GM21515 (cell line): ENCODE results near the gene THRB.

Experiments used
- ATAC-seq: cut with Tn5 transposase; IDR thresholded peaks from one replicate; pipeline ENCODE4 v1.9.1; 2021; ENCODE audit not compliant: unreplicated experiment

Gene THRB

GRCh38 chr3:24490151-24490550 lies 4.5 kb downstream of the THRB start:
- ATAC-seq = no peak

DNA sequence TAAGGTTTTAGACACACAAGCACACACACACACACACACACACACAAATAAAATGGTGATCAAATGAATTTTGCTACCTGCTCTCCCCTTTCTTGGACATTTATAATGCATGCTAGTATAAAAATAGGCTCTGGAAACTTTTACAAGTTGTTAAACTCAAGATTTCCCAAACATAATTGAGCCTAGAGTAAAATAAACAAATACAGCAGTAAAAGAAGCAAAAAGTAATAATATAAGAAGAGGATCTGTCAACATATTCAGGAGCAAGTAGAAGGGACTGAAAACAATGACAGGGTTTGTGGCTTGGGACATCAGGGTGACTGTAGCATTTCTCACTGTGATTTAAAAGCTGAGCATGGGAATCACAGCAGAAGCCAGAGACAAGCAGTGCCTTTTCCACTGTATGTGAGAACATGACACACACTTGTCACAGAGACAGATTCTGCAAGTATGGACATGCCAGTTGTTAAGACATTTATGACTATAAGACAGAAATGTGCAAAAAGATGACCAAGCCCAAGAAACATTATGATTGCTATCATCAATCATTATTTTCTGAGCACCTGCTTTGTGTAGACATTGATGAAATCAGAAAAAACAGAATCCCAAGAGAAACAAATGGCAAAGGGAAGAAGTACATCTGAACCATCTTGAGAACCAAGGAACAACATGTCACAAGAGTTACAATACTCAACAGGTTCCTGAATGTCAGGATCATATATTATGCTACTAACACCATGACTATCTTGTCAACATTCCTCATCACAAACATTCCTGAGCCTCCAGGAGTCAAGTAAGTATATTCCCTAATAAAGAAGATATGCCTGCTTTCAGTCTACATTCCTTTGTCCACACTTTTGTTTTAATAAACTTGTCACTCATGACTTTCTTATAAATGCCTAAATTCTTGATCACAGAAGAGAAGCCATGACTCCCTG lies 7.1 kb downstream of the THRB start:
- ATAC-seq = no peak

DNA sequence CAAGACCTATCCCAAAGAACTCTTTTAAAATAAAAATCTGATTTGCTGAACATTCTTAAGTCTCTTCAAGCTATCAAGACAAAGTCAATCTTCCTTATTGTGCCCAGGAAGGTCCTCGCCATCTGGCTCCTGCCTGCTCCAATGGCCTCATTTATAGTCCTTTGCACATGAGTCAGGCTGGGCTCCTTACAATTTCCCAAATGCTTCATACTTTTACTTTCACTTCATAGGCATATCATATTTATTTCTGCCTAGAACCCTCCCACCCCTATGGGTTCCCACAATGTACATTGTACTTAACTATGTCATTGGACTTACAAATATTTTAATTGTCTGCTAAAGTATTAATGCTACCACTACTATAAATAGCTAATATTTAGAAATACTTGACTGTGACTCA lies 9.1 kb downstream of the THRB start:
- no peak for ATAC-seq

- no peak for ATAC-seq
Observed at GRCh38 chr3:24483873-24484272, 10.8 kb downstream of the THRB start.

- no peak for ATAC-seq
Observed at GRCh38 chr3:24482096-24482705, 12.4 kb downstream of the THRB start.

- ATAC-seq = no peak
Observed at GRCh38 chr3:24481193-24481592, 13.5 kb downstream of the THRB start.

- no peak for ATAC-seq
Observed at GRCh38 chr3:24480497-24480896, 14.2 kb downstream of the THRB start.

GRCh38 chr3:24479816-24480215 lies 14.8 kb downstream of the THRB start:
- ATAC-seq = no peak

GRCh38 chr3:24476871-24477656 lies 17.6 kb downstream of the THRB start:
- ATAC-seq = no peak

DNA sequence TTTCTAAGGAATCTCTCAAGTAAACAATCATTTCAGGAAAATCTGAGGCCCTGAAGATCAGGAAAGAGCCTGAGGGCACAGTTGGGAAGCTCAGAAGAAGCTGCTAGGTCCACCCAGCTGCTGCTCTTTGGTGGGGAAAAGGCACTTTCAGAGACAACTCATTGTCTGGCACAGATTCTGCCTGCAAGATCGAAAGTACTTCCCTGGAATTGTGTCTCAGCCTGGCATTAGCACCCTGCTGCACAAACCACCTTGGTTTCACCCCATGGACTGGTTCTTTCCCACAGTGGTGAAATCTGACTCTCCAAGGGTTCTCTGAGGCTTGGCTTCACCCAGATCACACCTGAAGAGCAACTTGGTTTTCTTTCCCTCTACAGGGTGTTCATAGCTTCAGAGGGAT lies 18.7 kb downstream of the THRB start:
- ATAC-seq = no peak

- no peak for ATAC-seq
Observed at GRCh38 chr3:24474862-24475261, 19.8 kb downstream of the THRB start.

DNA sequence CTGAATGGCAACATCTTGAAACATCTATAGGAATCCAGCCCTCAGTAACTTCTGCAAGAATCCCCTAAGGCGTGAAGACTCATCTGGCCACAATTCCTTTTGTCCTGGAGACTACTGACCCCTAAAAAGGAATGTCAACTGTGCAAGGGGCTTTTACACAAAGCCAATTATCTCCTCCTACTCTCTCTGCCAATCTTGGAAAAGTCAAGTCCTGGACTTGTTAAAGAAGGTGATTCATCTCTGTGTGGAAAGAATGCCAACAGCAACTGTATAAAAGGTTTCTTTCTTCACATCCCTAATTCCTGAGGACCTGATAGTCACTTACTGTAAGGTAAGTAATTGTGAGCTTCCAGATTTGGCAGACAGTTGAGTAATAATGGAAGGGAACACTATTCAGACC lies 22.3 kb downstream of the THRB start:
- ATAC-seq = no peak

GRCh38 chr3:24471486-24471885 lies 23.2 kb downstream of the THRB start:
- no peak for ATAC-seq

DNA sequence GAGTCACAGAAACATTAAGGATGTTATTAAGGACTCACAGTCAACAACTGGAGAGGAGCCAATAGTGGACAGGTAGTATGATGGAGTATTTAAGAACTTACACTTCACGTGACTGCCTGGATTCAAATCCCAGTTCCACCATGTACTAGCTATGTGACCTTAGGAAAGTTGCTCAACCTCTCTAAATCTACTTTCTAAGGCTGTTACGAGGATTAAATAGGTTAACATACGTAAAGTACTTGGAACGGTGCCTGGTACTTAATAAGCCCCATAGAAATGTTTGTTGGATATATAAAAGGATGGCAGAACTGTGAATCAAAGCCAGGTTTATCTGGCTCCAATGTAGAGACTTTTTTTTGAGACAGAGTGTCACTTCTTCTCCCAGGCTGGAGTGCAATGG lies 24.4 kb downstream of the THRB start:
- no peak for ATAC-seq

GRCh38 chr3:24464389-24464788 lies 30.3 kb downstream of the THRB start:
- no peak for ATAC-seq

DNA sequence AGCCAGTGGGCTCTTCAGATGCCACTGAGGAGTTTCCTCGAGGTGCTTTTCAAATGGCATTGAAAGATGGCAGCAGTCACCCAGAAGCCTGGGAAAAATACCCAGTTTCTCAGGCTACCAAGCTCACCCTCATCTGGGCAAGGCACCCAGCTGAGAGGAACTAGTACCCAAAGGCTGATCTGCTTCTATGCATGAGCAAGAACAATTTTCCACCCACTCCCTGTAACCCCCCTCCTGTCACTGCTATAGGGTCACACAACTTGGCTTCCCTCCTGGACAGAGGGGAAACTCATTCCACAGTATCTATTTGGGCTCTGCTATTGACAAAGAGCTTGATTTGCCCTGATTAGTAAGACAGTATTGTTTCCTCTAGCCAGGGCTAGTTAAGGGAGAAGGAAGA lies 31.9 kb downstream of the THRB start:
- ATAC-seq = no peak

DNA sequence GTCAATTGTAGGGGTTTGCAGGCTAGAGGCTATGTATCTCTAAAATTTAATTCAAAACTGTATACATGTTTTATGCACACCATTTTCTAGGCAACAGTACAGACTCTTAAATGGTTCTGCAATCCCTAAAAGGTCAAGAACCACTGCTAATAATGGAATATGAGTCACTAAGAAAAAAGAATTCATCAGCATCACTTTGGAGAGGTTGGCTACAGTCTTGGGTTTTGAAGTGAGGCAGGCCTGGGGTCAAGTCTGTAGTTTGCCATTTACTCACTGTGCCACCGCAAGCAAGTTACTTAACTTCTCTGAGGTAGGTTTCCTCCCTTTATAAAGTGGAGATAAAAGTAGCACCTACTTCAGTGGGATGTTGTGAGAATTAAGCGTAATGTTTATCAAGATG lies 33.7 kb downstream of the THRB start:
- ATAC-seq = no peak

- ATAC-seq = no peak
Observed at GRCh38 chr3:24457719-24458118, 36.9 kb downstream of the THRB start.

DNA sequence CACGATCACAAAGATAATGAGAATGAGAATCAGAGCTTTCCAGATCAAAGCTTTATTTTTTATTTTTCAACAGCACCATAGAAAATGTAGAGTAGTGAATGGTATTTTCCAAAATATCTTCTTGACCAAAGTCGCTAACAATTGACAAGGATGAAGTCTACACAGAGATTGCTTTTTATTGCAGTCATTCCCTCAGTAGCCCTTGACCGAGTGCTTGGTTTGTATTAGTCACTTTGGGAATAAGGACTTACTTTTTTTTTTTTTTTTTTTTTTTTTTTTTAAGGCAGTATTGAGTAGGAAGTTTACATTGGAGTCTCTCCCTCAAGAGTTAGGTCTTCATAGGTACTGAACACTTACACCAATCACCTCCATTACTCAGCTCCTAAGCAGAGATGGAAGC lies 39.8 kb downstream of the THRB start:
- ATAC-seq = no peak

- no peak for ATAC-seq
Observed at GRCh38 chr3:24454393-24454792, 40.3 kb downstream of the THRB start.

DNA sequence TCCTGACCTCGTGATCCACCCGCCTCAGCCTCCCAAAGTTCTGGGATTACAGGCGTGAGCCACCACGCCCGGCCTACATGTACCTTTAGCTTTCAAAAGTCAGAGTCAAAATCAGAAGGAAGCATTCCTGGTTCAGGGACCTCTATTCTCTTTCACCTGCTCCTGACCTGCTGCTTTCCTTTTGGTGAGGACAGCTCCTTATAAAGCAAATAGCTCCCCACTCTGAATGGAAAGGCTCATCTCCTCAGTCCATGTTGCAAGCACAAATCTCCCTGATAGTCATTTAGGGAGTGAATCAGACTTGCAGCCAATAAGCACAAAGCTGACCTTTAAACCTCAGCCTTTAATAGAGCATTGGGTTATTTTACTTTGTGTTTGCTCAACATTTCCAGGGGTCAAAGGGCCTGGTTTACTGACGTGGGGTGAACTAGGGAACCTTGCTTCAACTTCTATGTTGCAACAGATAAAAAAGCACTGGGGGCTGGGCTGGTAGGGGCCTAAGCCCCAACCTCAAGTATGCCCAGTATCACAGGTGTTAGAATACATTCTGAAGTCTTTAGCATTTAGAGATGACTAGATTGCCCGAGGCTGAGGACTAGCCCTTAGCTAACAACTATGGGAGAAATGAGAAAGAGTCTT lies 43.1 kb downstream of the THRB start:
- no peak for ATAC-seq
